Lower leg skin (tissue), 3 donors: ENCODE measurements around the gene PPARGC1A.

Experiments
- POLR2A ChIP-seq, 2 donors: fragments of 450-650 bp; IDR thresholded peaks; one replicate each; pipeline ENCODE4 v1.6.1; 2016 to 2017; ENCODE audit warnings: antibody characterized with exemption in 2 of 2, mild to moderate bottlenecking in 1 of 2, moderate library complexity in 1 of 2
- TF ChIP-seq, protein P1 (sequence below), 3 donors: fragments of 450-650 bp; IDR thresholded peaks; one replicate each; pipeline ENCODE4 v1.5.1; 2016; ENCODE audit warnings: antibody characterized with exemption in 3 of 3, mild to moderate bottlenecking in 3 of 3, moderate library complexity in 2 of 3

DNA sequence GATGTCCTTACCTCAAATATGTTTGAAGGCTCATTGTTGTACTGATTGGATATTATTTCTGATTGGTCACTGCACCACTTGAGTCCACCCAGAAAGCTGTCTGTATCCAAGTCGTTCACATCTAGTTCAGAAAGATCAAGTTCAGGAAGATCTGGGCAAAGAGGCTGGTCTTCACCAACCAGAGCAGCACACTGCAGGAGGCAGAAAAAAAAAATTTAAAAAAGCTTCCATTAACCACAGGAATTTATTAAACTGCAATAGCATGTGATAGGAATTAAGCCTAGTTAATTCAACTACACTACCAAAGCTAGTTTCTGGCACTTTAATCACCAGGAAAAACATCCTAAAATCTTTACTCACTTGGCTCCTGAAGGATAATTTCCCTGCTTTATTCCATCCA, 5.1 kb downstream of the PPARGC1A start:
- TF ChIP-seq, protein P1, sequence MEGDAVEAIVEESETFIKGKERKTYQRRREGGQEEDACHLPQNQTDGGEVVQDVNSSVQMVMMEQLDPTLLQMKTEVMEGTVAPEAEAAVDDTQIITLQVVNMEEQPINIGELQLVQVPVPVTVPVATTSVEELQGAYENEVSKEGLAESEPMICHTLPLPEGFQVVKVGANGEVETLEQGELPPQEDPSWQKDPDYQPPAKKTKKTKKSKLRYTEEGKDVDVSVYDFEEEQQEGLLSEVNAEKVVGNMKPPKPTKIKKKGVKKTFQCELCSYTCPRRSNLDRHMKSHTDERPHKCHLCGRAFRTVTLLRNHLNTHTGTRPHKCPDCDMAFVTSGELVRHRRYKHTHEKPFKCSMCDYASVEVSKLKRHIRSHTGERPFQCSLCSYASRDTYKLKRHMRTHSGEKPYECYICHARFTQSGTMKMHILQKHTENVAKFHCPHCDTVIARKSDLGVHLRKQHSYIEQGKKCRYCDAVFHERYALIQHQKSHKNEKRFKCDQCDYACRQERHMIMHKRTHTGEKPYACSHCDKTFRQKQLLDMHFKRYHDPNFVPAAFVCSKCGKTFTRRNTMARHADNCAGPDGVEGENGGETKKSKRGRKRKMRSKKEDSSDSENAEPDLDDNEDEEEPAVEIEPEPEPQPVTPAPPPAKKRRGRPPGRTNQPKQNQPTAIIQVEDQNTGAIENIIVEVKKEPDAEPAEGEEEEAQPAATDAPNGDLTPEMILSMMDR (IDR thresholded peaks at IDR 0.05), result no peak
- no peak for TF ChIP-seq POLR2A (IDR thresholded peaks at IDR 0.05)
